Ascending aorta (tissue), 2 donors: Measurements from ENCODE around the gene LMF2. TPM values are rescaled to one million over a fixed set of nuclear protein-coding genes. Genes with fewer than 3 reads are reported as not detected.

ENCODE experiments used
- DNase-seq, 2 donors: peaks; one replicate each; pipeline ENCODE4 v3.0.0-alpha.2; 2019; ENCODE audit warnings: low spot score in 2 of 2
- H3K27ac ChIP-seq, 2 donors: fragments of 200-600 bp; sonication (generic); one replicate each; pipeline ENCODE4 v1.5.1; 2016 to 2017; ENCODE audit warnings: mild to moderate bottlenecking in 1 of 2
- H3K27me3 ChIP-seq: fragments of 200-600 bp; sonication (generic); one replicate; pipeline ENCODE4 v1.5.1; 2017
- H3K36me3 ChIP-seq, 2 donors: fragments of 200-600 bp; sonication (generic); one replicate each; pipeline ENCODE4 v1.5.1; 2016
- H3K4me1 ChIP-seq, 2 donors: fragments of 200-600 bp; sonication (generic); one replicate each; pipeline ENCODE4 v1.5.1; 2016 to 2017; ENCODE audit warnings: mild to moderate bottlenecking in 1 of 2
- H3K4me3 ChIP-seq, 2 donors: fragments of 200-600 bp; sonication (generic); one replicate each; pipeline ENCODE4 v1.5.1; 2016 to 2017; ENCODE audit warnings: mild to moderate bottlenecking in 1 of 2
- H3K9me3 ChIP-seq, 2 donors: fragments of 200-600 bp; sonication (generic); one replicate each; pipeline ENCODE4 v1.5.1; 2016
- CTCF ChIP-seq, 3 experiments: fragments of 200-600 bp in 2 of 3; fragments of 450-650 bp in 1 of 3; sonication (generic) in 2 of 3; IDR thresholded peaks; one replicate each; pipeline ENCODE4 v1.5.1; 2016 to 2019; ENCODE audit warnings: antibody characterized with exemption in 3 of 3, mild to moderate bottlenecking in 1 of 3, moderate library complexity in 1 of 3
- intact Hi-C: fragments of 100-400 bp; cut with DNase I; formaldehyde crosslinking; loops from one replicate; pipeline ENCODE4 v1.15.1; 2023
- total RNA-seq: library from RNA; depleted of rRNA; stranded (reverse); fragments of >200 nt; gene quantifications from one replicate; pipeline ENCODE4 v1.1.0, GENCODE V29; 2016

LMF2 gene
- total RNA-seq, 1 donor from 2014 or later: 119 TPM

DNA sequence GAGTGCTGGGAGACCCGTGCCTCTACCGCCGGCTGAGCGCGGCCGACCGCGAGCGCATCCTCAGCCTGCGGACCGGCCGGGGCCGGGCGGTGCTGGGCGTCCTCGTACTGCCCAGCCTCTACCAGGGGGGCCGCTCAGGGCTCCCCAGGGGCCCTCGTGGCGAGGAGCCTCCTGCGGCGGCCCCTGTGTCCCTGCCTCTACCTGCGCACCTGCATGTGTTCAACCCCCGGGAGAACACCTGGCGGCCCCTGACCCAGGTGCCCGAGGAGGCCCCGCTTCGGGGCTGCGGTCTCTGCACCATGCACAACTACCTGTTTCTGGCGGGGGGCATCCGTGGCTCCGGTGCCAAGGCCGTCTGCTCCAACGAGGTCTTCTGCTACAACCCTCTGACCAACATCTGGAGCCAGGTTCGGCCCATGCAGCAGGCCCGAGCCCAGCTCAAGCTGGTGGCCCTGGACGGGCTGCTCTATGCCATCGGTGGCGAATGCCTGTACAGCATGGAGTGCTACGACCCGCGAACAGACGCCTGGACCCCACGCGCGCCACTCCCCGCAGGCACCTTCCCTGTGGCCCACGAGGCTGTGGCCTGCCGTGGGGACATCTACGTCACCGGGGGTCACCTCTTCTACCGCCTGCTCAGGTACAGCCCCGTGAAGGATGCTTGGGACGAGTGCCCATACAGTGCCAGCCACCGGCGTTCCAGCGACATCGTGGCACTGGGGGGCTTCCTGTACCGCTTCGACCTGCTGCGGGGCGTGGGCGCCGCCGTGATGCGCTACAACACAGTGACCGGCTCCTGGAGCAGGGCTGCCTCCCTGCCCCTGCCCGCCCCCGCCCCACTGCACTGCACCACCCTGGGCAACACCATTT is 41.7 kb upstream of the LMF2 start:
- Histone ChIP-seq H3K27me3 (peaks cover 19% of the 10 kb centered on the region), H3K36me3 (no peaks in the 10 kb centered on the region)

GRCh38 chr22:50548040-50548920 is 40.8 kb upstream of the LMF2 start:
- Histone ChIP-seq H3K27ac (no peak overlapping the region), H3K9me3 (no peaks in the 10 kb centered on the region), H3K4me3 (peak overlapping the region; percentile 19 to 51), H3K27me3 (peaks cover 19% of the 10 kb centered on the region), H3K36me3 (no peaks in the 10 kb centered on the region), H3K4me1 (peaks cover 8 to 10% of the 10 kb centered on the region in 2 donors)
- DNase-seq: no peak
- no peak for TF ChIP-seq CTCF (IDR thresholded peaks at IDR 0.05)
- intact Hi-C loops: no loop called here

More for the DNA sequence above, 41.7 kb upstream of the LMF2 start:
- DNase-seq: no peak
- H3K4me1 ChIP-seq: peaks cover 5 to 10% of the 10 kb centered on the region in 2 donors
- no peak for TF ChIP-seq CTCF (IDR thresholded peaks at IDR 0.05)
- H3K27ac ChIP-seq: no peak overlapping the region
- peak overlapping the region; percentile 19 to 51 for H3K4me3 ChIP-seq
- H3K9me3 ChIP-seq: no peaks in the 10 kb centered on the region
- intact Hi-C loops: no loop called here

DNA sequence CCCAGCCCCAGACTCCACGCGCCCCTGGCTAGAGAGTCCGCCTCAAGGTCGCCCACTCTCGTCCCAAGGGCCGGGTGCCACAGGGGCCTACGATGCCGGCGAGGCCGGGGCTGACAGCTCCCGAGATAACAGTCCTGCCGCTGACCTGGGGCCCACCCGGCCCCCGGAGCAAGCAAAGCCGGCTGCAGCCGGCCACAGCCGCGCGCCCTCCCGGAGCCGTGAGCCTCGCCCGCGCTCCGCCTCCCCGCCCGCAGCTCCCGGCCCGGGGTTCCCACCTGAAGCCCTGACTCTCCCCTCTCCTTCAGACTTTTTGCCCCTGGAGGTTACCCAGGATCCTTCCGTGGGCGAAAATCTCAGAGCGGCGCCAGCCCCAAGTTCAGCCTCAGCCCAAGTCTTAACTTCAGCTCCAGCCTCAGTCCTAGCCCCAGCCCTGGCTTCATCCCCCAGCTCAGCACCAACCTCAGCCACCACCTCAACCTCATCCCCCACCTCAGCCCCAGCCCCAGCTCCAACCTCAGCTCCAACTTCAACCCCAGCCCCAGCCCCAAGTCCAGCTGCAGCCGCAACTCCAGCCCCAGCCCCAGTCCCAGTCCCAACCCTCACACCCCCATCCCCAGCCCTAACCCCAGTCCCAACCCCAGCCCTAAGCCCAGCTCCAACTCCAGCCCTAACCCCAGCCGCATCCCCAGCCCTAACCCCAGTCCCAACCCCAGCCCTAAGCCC is 39.9 kb upstream of the LMF2 start:
- DNase-seq: no peak
- TF ChIP-seq CTCF (IDR thresholded peaks at IDR 0.05): no peak
- Histone ChIP-seq H3K4me1 (peaks cover 8 to 10% of the 10 kb centered on the region in 2 donors), H3K9me3 (no peaks in the 10 kb centered on the region), H3K36me3 (no peaks in the 10 kb centered on the region), H3K27ac (no peak overlapping the region), H3K4me3 (no peak overlapping the region), H3K27me3 (peaks cover 19% of the 10 kb centered on the region)
- intact Hi-C loops: no loop called here

GRCh38 chr22:50546326-50547262 is 39.1 kb upstream of the LMF2 start:
- Histone ChIP-seq H3K9me3 (no peaks in the 10 kb centered on the region), H3K36me3 (no peaks in the 10 kb centered on the region), H3K4me1 (peaks cover 8 to 10% of the 10 kb centered on the region in 2 donors), H3K27ac (no peak overlapping the region), H3K27me3 (peaks cover 19% of the 10 kb centered on the region), H3K4me3 (no peak overlapping the region)
- DNase-seq: no peak
- intact Hi-C loops: no loop called here
- no peak for TF ChIP-seq CTCF (IDR thresholded peaks at IDR 0.05)
